Measurements from ENCODE around the gene ERC2. TPM values are rescaled to one million over a fixed set of nuclear protein-coding genes. Genes with fewer than 3 reads are reported as not detected.

The ERC2 gene
- total and polyA plus RNA-seq, 2 of the 13 experiments (the other 11 are each of a cell fraction or from before 2014, with no cell fraction given): 0.16 to 0.22 TPM

GRCh38 chr3:55858727-55859126 is 609.5 kb downstream of the ERC2 start:
- no TSS peak for BruUV-seq (replicated peaks)
- H3K4me3 ChIP-seq (replicated peaks in 1 of 3; ENCODE audit: insufficient read depth in 1 of 3, low read depth in 2 of 3, low read length in 3 of 3): no peak overlapping the region
- no peaks in the 10 kb centered on the region for H3K9me3 ChIP-seq (ENCODE audit: low read length)
- H3K27ac ChIP-seq (ENCODE audit: extremely low read length, insufficient read depth, low read length): no peak overlapping the region
- no peaks in the 10 kb centered on the region for H3K36me3 ChIP-seq (replicated peaks in 1 of 2; ENCODE audit: control insufficient read depth in 1 of 2, insufficient read depth in 2 of 2, low read length in 2 of 2)
- ChIA-PET CTCF (ENCODE audit: low intra/inter-chr PET ratio, low total read pairs) (no interaction called here), POLR2A (no interaction called here)
- 5% methylated on average over 3 of the region's 4 CpGs for WGBS (ENCODE audit: low lambda C conversion rate)
- FAIRE-seq: no peak
- no peak overlapping the region for H2AFZ ChIP-seq (ENCODE audit: low read length)
- H3K4me1 ChIP-seq (ENCODE audit: insufficient read depth, low read length): no peaks in the 10 kb centered on the region
- no peaks in the 10 kb centered on the region for H3K79me2 ChIP-seq (ENCODE audit: insufficient read depth, low read length)
- H3K9ac ChIP-seq (ENCODE audit: insufficient read depth, low read depth, low read length): no peak overlapping the region
- no peak for ATAC-seq
- TF ChIP-seq PLSCR1 (CRISPR knock-in tag; IDR thresholded peaks at IDR 0.05; ENCODE audit: borderline replicate concordance) (no peak), ZFP41 (CRISPR knock-in tag; IDR thresholded peaks at IDR 0.05; ENCODE audit: borderline replicate concordance) (no peak), XBP1 (CRISPR knock-in tag; IDR thresholded peaks at IDR 0.05) (no peak), E2F2 (CRISPR knock-in tag; IDR thresholded peaks at IDR 0.05; ENCODE audit: borderline replicate concordance) (no peak), ZNF17 (CRISPR knock-in tag; IDR thresholded peaks at IDR 0.05) (no peak), STAG1 (CRISPR knock-in tag; IDR thresholded peaks at IDR 0.05) (no peak), ZFP90 (CRISPR knock-in tag; IDR thresholded peaks at IDR 0.05; ENCODE audit: borderline replicate concordance) (no peak), TFDP1 (CRISPR knock-in tag; IDR thresholded peaks at IDR 0.05; ENCODE audit: borderline replicate concordance) (no peak), NFE2L2 (IDR thresholded peaks at IDR 0.05; ENCODE audit: low read length) (no peak), HOXA5 (CRISPR knock-in tag; IDR thresholded peaks at IDR 0.05) (no peak), SKIL (CRISPR knock-in tag; IDR thresholded peaks at IDR 0.05; ENCODE audit: borderline replicate concordance) (no peak), E2F5 (CRISPR knock-in tag; conservative IDR thresholded peaks at IDR 0.05) (no peak), ZKSCAN5 (CRISPR knock-in tag; IDR thresholded peaks at IDR 0.05) (no peak), E2F1 (CRISPR knock-in tag; IDR thresholded peaks at IDR 0.05) (no peak), TAF1 (CRISPR knock-in tag; IDR thresholded peaks at IDR 0.05) (no peak)
- H3K4me2 ChIP-seq (ENCODE audit: low read depth, low read length): no peak overlapping the region
- no peak for DNase-seq (ENCODE audit: low spot score)
- peaks cover 0 to 2% of the 10 kb centered on the region in 2 experiments; a peak in 1 of 5 replicates for H3K27me3 ChIP-seq (ENCODE audit: control insufficient read depth in 1 of 2, insufficient read depth in 2 of 2, low read length in 2 of 2)
- intact Hi-C loops (cut with micrococcal nuclease; ENCODE audit: unreplicated experiment): no loop called here
- no peaks in the 10 kb centered on the region for H4K20me1 ChIP-seq (ENCODE audit: insufficient read depth, low read length)
- in situ Hi-C loops (cut with HindIII; ENCODE audit: extremely low pct_ligation_motif_present, low pct_unique_long_range_greater_than_20kb): no loop called here
